Testis (tissue), 5 donors: ENCODE measurements around the gene MSN. TPM values are rescaled to one million over a fixed set of nuclear protein-coding genes. Genes with fewer than 3 reads are reported as not detected.
"Not testable (repeated sequence)": the region's sequence is repeated elsewhere in the genome, so short reads cannot be mapped to it uniquely, and the experiment has no call there.

Source experiments
- DNase-seq: peaks from one replicate; pipeline ENCODE4 v3.0.0-alpha.2; 2019
- H3K27ac ChIP-seq, 2 donors: fragments of 200-600 bp; sonication (generic); one replicate each; pipeline ENCODE4 v1.5.1; 2019
- H3K27me3 ChIP-seq: fragments of 200-600 bp; sonication (generic); one replicate; pipeline ENCODE4 v1.5.1; 2019
- H3K36me3 ChIP-seq: fragments of 200-600 bp; sonication (generic); one replicate; pipeline ENCODE4 v1.5.1; 2017; ENCODE audit warnings: low read depth; ENCODE audit errors: missing control alignments
- H3K4me1 ChIP-seq: fragments of 200-600 bp; sonication (generic); one replicate; pipeline ENCODE4 v1.5.1; 2019
- H3K4me3 ChIP-seq, 2 donors: fragments of 200-600 bp; sonication (generic); one replicate each; pipeline ENCODE4 v1.5.1; 2017 to 2019
- H3K9me3 ChIP-seq: fragments of 200-600 bp; sonication (generic); one replicate; pipeline ENCODE4 v1.5.1; 2017
- POLR2A ChIP-seq: fragments of 450-650 bp; IDR thresholded peaks from one replicate; pipeline ENCODE4 v1.6.1; 2017; ENCODE audit warnings: antibody characterized with exemption, mild to moderate bottlenecking, moderate library complexity
- WGBS, 2 donors: methylation state at CpG; one replicate each; pipeline ENCODE4 v1.1.5; 2018; 5-methylcytosine and 5-hydroxymethylcytosine counted together
- intact Hi-C: fragments of 100-400 bp; cut with DNase I; formaldehyde crosslinking; loops from one replicate; pipeline ENCODE4 v1.15.1; 2023; ENCODE audit warnings: low total_unique reads
- long read RNA-seq, 2 donors: transcript quantifications; one replicate each; lab custom pipeline, GENCODE V29; 2026
- polyA plus RNA-seq: library from polyadenylated mRNA; stranded (reverse); fragments of 350-450 nt; fragmentation: Illumina TruSeq; extraction: RNeasy Lipid Tissue Mini Kit (QIAGEN cat#74804); gene quantifications from one replicate; pipeline ENCODE4 v1.2.3, GENCODE V29; 2014; ENCODE audit warnings: low read depth, low replicate concordance; ENCODE audit not compliant: insufficient read depth
- total RNA-seq, 2 donors: library from RNA; depleted of rRNA; stranded (reverse); fragments of >200 nt; gene quantifications; one replicate each; pipeline ENCODE4 v1.2.3, GENCODE V29; 2016
- TF ChIP-seq, protein P1 (sequence below), 3 experiments: fragments of 450-650 bp in 2 of 3; fragments of 200-600 bp in 1 of 3; sonication (generic) in 1 of 3; IDR thresholded peaks; one replicate each; pipeline ENCODE4 v1.5.1; 2016 to 2019; ENCODE audit warnings: antibody characterized with exemption in 3 of 3, mild to moderate bottlenecking in 2 of 3, moderate library complexity in 1 of 3

MSN gene
- total RNA-seq (10 to 100 TPM; 30.1 to 53.1 TPM), polyA plus RNA-seq (82.7 TPM)
- long read RNA-seq, donor 1, transcript MSN-201 (13 exons, 3,944 nt), result major isoform, 18 of 93 reads
- long read RNA-seq, donor 1, partial matches to known transcripts, result 75 of 93 reads
- long read RNA-seq, donor 1, other reads (novel, unspliced or antisense), result 0 of 93 reads
- long read RNA-seq, donor 2, transcript MSN-201 (13 exons, 3,944 nt), result major isoform, 10 of 51 reads
- long read RNA-seq, donor 2, partial matches to known transcripts, result 41 of 51 reads
- long read RNA-seq, donor 2, other reads (novel, unspliced or antisense), result 0 of 51 reads

DNA sequence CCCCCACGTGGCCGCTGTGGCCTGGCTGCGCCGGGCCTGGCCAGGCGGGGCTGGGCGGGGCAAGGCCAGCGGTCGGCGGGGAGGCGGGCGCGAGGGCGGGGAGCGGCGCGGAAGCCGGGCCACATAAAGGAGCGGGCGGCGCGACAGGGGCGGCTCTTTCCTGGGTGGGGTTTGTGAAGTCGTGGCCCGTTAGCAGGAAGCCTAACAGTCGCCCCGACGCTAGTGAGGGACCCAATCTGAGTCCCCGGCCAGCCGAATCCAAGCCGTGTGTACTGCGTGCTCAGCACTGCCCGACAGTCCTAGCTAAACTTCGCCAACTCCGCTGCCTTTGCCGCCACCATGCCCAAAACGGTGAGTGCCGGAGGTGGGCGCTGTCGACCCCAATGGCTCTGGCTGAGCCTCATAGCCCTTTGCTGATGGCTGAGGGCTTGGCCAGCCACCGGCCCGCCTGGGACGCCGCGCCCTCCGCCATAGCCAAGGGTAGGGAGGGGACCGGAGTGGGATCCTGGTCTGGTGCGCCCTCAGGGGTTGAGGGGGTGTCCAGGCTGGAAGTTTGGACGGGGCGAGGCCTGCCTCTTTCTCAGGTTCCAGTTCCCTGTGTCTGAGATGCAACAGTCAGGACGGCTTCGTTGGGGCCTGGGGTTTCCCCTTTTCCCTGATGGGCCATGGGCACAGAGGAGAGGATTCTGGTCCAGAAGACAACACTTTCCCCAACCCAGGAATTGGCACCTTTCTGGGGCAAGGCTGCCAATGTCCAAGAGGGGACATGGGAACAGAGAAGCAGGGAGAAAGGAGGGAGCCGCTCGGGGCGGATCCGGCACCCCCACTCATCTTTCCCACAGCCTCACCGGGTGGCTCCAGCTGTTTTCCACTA, at the start of gene MSN:
Gene MSN (plus strand): TSS at position 152 of the 874 bp plus-strand sequence. CDS start 188 bp downstream, at position 340.
- TF ChIP-seq, protein P1, sequence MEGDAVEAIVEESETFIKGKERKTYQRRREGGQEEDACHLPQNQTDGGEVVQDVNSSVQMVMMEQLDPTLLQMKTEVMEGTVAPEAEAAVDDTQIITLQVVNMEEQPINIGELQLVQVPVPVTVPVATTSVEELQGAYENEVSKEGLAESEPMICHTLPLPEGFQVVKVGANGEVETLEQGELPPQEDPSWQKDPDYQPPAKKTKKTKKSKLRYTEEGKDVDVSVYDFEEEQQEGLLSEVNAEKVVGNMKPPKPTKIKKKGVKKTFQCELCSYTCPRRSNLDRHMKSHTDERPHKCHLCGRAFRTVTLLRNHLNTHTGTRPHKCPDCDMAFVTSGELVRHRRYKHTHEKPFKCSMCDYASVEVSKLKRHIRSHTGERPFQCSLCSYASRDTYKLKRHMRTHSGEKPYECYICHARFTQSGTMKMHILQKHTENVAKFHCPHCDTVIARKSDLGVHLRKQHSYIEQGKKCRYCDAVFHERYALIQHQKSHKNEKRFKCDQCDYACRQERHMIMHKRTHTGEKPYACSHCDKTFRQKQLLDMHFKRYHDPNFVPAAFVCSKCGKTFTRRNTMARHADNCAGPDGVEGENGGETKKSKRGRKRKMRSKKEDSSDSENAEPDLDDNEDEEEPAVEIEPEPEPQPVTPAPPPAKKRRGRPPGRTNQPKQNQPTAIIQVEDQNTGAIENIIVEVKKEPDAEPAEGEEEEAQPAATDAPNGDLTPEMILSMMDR (IDR thresholded peaks at IDR 0.05), result no peak
- TF ChIP-seq POLR2A, result no peak
- DNase-seq, result peak; percentile 71
- Histone ChIP-seq H3K27me3 (no peaks in the 10 kb centered on the region), H3K4me1 (no peaks in the 10 kb centered on the region), H3K9me3 (no peaks in the 10 kb centered on the region), H3K36me3 (no peaks in the 10 kb centered on the region), H3K4me3 (peak within 1 kb of the TSS; percentile 62 to 68), H3K27ac (peak within 1 kb of the TSS; percentile 84 to 89)
- intact Hi-C loops, result no loop called here
- 0% methylated on average over 2 to 29 of the region's 56 CpGs for WGBS, 2 donors

GRCh38 chrX:65620096-65620705, 47.3 kb upstream of the MSN start:
- H3K9me3 ChIP-seq, H3K27ac ChIP-seq, H3K4me3 ChIP-seq, H3K27me3 ChIP-seq, intact Hi-C loops, DNase-seq, H3K36me3 ChIP-seq, H3K4me1 ChIP-seq: not testable (repeated sequence)
- 73 to 89% methylated on average over 22 to 32 of the region's 33 CpGs for WGBS, 2 donors

DNA sequence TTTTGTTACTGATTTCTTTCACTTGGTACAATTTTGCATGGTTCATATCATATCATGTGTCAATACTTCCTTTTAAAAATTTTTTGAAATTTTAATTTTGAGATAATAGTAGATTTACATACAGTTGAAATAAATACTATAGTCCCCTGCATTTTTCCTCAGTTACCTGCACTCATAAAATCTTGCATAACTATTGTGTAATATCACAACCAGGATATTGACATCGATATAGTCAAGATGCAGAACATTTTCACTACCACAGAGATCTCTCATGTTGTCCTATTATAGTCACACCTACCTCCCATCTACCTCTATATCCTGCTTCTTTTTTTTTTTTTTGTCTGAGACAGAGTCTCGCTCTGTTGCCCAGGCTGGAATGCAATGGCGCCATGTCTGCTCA, 36.7 kb upstream of the MSN start:
- no peak overlapping the region for H3K27ac ChIP-seq
- H3K4me1 ChIP-seq, result peaks cover 3% of the 10 kb centered on the region
- no peaks in the 10 kb centered on the region for H3K9me3 ChIP-seq
- intact Hi-C loops, result no loop called here
- DNase-seq, result no peak
- H3K36me3 ChIP-seq, result no peaks in the 10 kb centered on the region
- TF ChIP-seq, protein P1 (IDR thresholded peaks at IDR 0.05), result no peak
- 95 to 96% methylated on average over 3 of the region's 3 CpGs for WGBS, 2 donors
- H3K4me3 ChIP-seq, result no peak overlapping the region
- H3K27me3 ChIP-seq, result no peaks in the 10 kb centered on the region

GRCh38 chrX:65633826-65634225, 33.6 kb upstream of the MSN start:
- no peak overlapping the region for H3K4me3 ChIP-seq
- DNase-seq, result no peak
- TF ChIP-seq, protein P1 (IDR thresholded peaks at IDR 0.05), result no peak
- no peak for TF ChIP-seq POLR2A
- no peaks in the 10 kb centered on the region for H3K36me3 ChIP-seq
- peaks cover 4% of the 10 kb centered on the region for H3K4me1 ChIP-seq
- 29 to 45% methylated on average over 1 of the region's 1 CpG for WGBS, 2 donors
- H3K27me3 ChIP-seq, result no peaks in the 10 kb centered on the region
- no peak overlapping the region for H3K27ac ChIP-seq
- intact Hi-C loops, result no loop called here
- no peaks in the 10 kb centered on the region for H3K9me3 ChIP-seq

GRCh38 chrX:65634732-65635131, 32.7 kb upstream of the MSN start:
- Histone ChIP-seq H3K4me1 (peaks cover 4% of the 10 kb centered on the region), H3K27ac (peak overlapping the region; percentile 50 to 72), H3K4me3 (no peak overlapping the region), H3K36me3 (no peaks in the 10 kb centered on the region), H3K9me3 (no peaks in the 10 kb centered on the region), H3K27me3 (no peaks in the 10 kb centered on the region)
- TF ChIP-seq POLR2A, result no peak
- TF ChIP-seq, protein P1 (IDR thresholded peaks at IDR 0.05), result no peak
- WGBS, 2 donors, result 77 to 82% methylated on average over 4 of the region's 4 CpGs
- no peak for DNase-seq
- intact Hi-C loops, result no loop called here
